GM12891 (cell line): ENCODE results near the gene DCP1A.
A peak's percentile ranks its signal among the peaks of the same experiment; 100 is the strongest.
"Not testable (repeated sequence)": the region's sequence is repeated elsewhere in the genome, so short reads cannot be mapped to it uniquely, and the experiment has no call there.

Source experiments
- DNase-seq: peaks from one replicate; pipeline ENCODE4 v3.0.0; 2011; ENCODE audit warnings: low spot score; ENCODE audit not compliant: insufficient read length
- FAIRE-seq: peaks from 2 replicates; lab custom pipeline; 2011; peaks lifted over from hg19 to GRCh38; lab: Jason Lieb, UNC
- PAX5 ChIP-seq: IDR thresholded peaks from 2 replicates; pipeline ENCODE4 v1.6.1; 2011; ENCODE audit warnings: low read length, moderate library complexity, mild to moderate bottlenecking; ENCODE audit not compliant: insufficient read depth, severe bottlenecking
- POLR2A ChIP-seq: IDR thresholded peaks from 2 replicates; pipeline ENCODE4 v1.6.1; 2011; ENCODE audit warnings: low read depth, low read length, control low read depth
- POLR2AphosphoS5 ChIP-seq: IDR thresholded peaks from 2 replicates; pipeline ENCODE4 v1.6.1; 2011; ENCODE audit warnings: low read depth, low read length, control low read depth
- POU2F2 ChIP-seq: IDR thresholded peaks from 2 replicates; pipeline ENCODE4 v1.6.1; 2011; ENCODE audit warnings: low read depth, mild to moderate bottlenecking, control low read depth, low read length, moderate library complexity
- SPI1 ChIP-seq: IDR thresholded peaks from 2 replicates; pipeline ENCODE4 v1.6.1; 2011; ENCODE audit warnings: low read depth, low read length, control low read depth
- TAF1 ChIP-seq: IDR thresholded peaks from 2 replicates; pipeline ENCODE4 v1.6.1; 2011; ENCODE audit warnings: low read depth, low read length, control low read depth

Gene DCP1A

GRCh38 chr3:53273146-53273670, 74.1 kb downstream of the DCP1A start:
- no peak for TF ChIP-seq SPI1
- TF ChIP-seq PAX5: no peak
- no peak for TF ChIP-seq POLR2A
- TF ChIP-seq TAF1: no peak
- no peak for TF ChIP-seq POU2F2
- TF ChIP-seq POLR2AphosphoS5: no peak
- FAIRE-seq (no peak), DNase-seq (no peak)

- FAIRE-seq: peak; percentile 90
- peak; percentile 32 for DNase-seq
- no peak for TF ChIP-seq POLR2AphosphoS5
- no peak for TF ChIP-seq POU2F2
- 0 out of 2 replicates have a peak, but pooled peaks have one; percentile 34 for TF ChIP-seq POLR2A
- 0 out of 2 replicates have a peak, but pooled peaks have one; percentile 4 for TF ChIP-seq SPI1
- TF ChIP-seq PAX5: no peak
- no peak; the same call in 1 of the 2 replicates for TF ChIP-seq TAF1
Measured at GRCh38 chr3:53269888-53270880, 77.2 kb downstream of the DCP1A start.

GRCh38 chr3:53269193-53269592, 78.2 kb downstream of the DCP1A start:
- not testable (repeated sequence) for FAIRE-seq, DNase-seq

- no peak for DNase-seq
- TF ChIP-seq PAX5 (no peak), POLR2A (no peak), TAF1 (no peak)
- FAIRE-seq: no peak
Measured at GRCh38 chr3:53267766-53268165, 79.6 kb downstream of the DCP1A start.

GRCh38 chr3:53264718-53265117, 82.6 kb downstream of the DCP1A start:
- TF ChIP-seq POLR2A (no peak), PAX5 (no peak), POU2F2 (no peak), SPI1 (no peak), TAF1 (no peak)
- no peak for DNase-seq
- FAIRE-seq: no peak

GRCh38 chr3:53263907-53264306, 83.4 kb downstream of the DCP1A start:
- TF ChIP-seq PAX5 (no peak), TAF1 (no peak), POU2F2 (no peak), SPI1 (no peak), POLR2AphosphoS5 (no peak), POLR2A (no peak)
- no peak for FAIRE-seq
- no peak for DNase-seq

- no peak for TF ChIP-seq PAX5
- TF ChIP-seq SPI1: no peak
- no peak for TF ChIP-seq TAF1
- TF ChIP-seq POLR2AphosphoS5: no peak
- TF ChIP-seq POU2F2: no peak
- TF ChIP-seq POLR2A: no peak
- FAIRE-seq: no peak
- DNase-seq: no peak
Measured at GRCh38 chr3:53261712-53262111, 85.6 kb downstream of the DCP1A start.

- TF ChIP-seq PAX5: no peak
- TF ChIP-seq SPI1: no peak
- no peak for TF ChIP-seq POLR2AphosphoS5
- no peak for TF ChIP-seq TAF1
- no peak for TF ChIP-seq POU2F2
- FAIRE-seq: no peak
- no peak for DNase-seq
Measured at GRCh38 chr3:53260286-53260785, 87.0 kb downstream of the DCP1A start.

GRCh38 chr3:53259427-53260259, 87.7 kb downstream of the DCP1A start:
- FAIRE-seq (no peak), DNase-seq (no peak)
- TF ChIP-seq POLR2A (no peak), PAX5 (no peak), POLR2AphosphoS5 (no peak), POU2F2 (no peak), TAF1 (no peak), SPI1 (no peak)
